Stomach (tissue), 4 donors: ENCODE data around the gene GAB1.

ENCODE experiments used
- EP300 ChIP-seq: sonication (generic); formaldehyde crosslinking; IDR thresholded peaks from one replicate; pipeline ENCODE4 v1.6.1; 2017; ENCODE audit warnings: antibody characterized with exemption
- POLR2A ChIP-seq, 4 donors: fragments of 450-650 bp; IDR thresholded peaks; one replicate each; pipeline ENCODE4 v1.6.1; 2016; ENCODE audit warnings: antibody characterized with exemption in 4 of 4, control low read depth in 2 of 4, mild to moderate bottlenecking in 1 of 4, moderate library complexity in 1 of 4
- TF ChIP-seq, protein P1 (sequence below), 7 experiments: fragments of 450-650 bp in 4 of 7; fragments of 200-600 bp in 3 of 7; sonication (generic) in 3 of 7; IDR thresholded peaks; one replicate each; pipeline ENCODE4 v1.5.1; 2016 to 2019; ENCODE audit warnings: antibody characterized with exemption in 7 of 7, control low read depth in 2 of 7, mild to moderate bottlenecking in 1 of 7

DNA sequence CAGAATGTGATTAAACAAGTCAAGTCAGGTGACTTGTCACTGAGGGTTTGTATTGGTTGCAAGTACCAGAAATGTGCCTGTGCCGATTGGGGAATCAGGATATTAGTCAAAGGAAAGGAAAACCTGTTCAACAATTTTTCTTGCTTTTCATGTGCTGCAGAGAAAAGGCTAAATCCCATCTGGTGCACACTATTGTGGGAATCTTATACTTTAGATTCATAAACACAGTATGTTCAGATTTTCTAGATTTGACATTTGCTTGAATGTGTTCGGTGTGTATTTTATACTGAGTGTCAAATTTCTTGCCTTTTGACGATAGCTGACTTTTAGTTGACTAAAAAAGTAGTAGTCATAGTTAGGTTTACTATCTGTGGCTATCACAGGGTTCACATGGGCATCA lies 37.6 kb downstream of the GAB1 start:
- no peak for TF ChIP-seq POLR2A (IDR thresholded peaks at IDR 0.05)
- TF ChIP-seq, protein P1, sequence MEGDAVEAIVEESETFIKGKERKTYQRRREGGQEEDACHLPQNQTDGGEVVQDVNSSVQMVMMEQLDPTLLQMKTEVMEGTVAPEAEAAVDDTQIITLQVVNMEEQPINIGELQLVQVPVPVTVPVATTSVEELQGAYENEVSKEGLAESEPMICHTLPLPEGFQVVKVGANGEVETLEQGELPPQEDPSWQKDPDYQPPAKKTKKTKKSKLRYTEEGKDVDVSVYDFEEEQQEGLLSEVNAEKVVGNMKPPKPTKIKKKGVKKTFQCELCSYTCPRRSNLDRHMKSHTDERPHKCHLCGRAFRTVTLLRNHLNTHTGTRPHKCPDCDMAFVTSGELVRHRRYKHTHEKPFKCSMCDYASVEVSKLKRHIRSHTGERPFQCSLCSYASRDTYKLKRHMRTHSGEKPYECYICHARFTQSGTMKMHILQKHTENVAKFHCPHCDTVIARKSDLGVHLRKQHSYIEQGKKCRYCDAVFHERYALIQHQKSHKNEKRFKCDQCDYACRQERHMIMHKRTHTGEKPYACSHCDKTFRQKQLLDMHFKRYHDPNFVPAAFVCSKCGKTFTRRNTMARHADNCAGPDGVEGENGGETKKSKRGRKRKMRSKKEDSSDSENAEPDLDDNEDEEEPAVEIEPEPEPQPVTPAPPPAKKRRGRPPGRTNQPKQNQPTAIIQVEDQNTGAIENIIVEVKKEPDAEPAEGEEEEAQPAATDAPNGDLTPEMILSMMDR (IDR thresholded peaks at IDR 0.05): no peak
- TF ChIP-seq EP300: no peak
